DND-41 (cell line): ENCODE measurements around the gene SYNE2.

Experiments
- CTCF ChIP-seq: IDR thresholded peaks from 2 replicates; pipeline ENCODE4 v1.5.1; 2012; ENCODE audit warnings: borderline replicate concordance, low read length, moderate library complexity, mild to moderate bottlenecking; ENCODE audit not compliant: poor library complexity, severe bottlenecking; ENCODE audit errors: extremely low read depth
- EZH2 ChIP-seq: IDR thresholded peaks from 3 replicates; pipeline ENCODE4 v1.6.1; 2012; ENCODE audit warnings: borderline replicate concordance, low read depth, mild to moderate bottlenecking, moderate library complexity, low read length, inconsistent platforms; ENCODE audit not compliant: severe bottlenecking

GRCh38 chr14:64213086-64213485, 360.3 kb downstream of the SYNE2 start:
- no peak for TF ChIP-seq CTCF
- no peak for TF ChIP-seq EZH2
